Measurements from ENCODE around the gene PAK6.

Gene PAK6

DNA sequence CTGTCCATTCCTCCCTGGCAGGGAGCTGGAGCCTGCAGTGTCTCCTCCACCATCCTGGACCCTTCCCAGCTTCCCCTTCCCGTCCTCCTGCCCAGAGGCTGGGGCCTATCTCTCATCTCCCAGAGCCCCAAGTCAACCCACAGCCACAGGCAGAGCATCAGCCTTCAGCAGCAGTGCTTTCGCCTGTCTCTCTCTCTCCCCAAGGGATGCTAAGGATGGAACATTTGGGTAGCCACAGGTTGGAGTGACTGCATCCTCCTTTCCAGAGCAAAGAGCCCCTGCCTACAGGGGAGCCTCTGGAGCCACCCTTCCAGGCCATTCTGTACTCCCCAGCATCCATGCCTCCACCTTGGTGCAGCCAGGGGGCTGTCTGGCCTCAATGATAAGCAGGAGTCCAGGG lies 64.7 kb downstream of the PAK6 start:
- H3K27ac ChIP-seq (ENCODE audit: low read depth, low read length, poor library complexity, severe bottlenecking): no peak overlapping the region
- H3K27me3 ChIP-seq (ENCODE audit: insufficient read depth, low read length): peaks cover 9% of the 10 kb centered on the region; the same call in 1 of the 2 replicates
- H3K9me3 ChIP-seq (ENCODE audit: low read length): peaks cover 6% of the 10 kb centered on the region
- H3K79me2 ChIP-seq (ENCODE audit: insufficient read depth, low read length): no peaks in the 10 kb centered on the region
- no peak overlapping the region for H2AFZ ChIP-seq (ENCODE audit: low read length)
- TF ChIP-seq, protein P1, sequence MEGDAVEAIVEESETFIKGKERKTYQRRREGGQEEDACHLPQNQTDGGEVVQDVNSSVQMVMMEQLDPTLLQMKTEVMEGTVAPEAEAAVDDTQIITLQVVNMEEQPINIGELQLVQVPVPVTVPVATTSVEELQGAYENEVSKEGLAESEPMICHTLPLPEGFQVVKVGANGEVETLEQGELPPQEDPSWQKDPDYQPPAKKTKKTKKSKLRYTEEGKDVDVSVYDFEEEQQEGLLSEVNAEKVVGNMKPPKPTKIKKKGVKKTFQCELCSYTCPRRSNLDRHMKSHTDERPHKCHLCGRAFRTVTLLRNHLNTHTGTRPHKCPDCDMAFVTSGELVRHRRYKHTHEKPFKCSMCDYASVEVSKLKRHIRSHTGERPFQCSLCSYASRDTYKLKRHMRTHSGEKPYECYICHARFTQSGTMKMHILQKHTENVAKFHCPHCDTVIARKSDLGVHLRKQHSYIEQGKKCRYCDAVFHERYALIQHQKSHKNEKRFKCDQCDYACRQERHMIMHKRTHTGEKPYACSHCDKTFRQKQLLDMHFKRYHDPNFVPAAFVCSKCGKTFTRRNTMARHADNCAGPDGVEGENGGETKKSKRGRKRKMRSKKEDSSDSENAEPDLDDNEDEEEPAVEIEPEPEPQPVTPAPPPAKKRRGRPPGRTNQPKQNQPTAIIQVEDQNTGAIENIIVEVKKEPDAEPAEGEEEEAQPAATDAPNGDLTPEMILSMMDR (IDR thresholded peaks at IDR 0.05; ENCODE audit: low read length): no peak
- TF ChIP-seq EZH2 (IDR thresholded peaks at IDR 0.05; ENCODE audit: borderline replicate concordance, low read length): no peak
- no peak overlapping the region for H3K4me2 ChIP-seq (ENCODE audit: low read length)
- no peak overlapping the region for H3K9ac ChIP-seq (ENCODE audit: low read length)
- H3K4me3 ChIP-seq (ENCODE audit: low read depth, low read length, poor library complexity, severe bottlenecking): no peak overlapping the region
- H3K4me1 ChIP-seq (ENCODE audit: insufficient read depth, low read length, severe bottlenecking): peaks cover 15% of the 10 kb centered on the region
- H3K36me3 ChIP-seq (ENCODE audit: insufficient read depth, low read length): no peaks in the 10 kb centered on the region; the same call in 1 of the 2 replicates
- H3K9me2 ChIP-seq (ENCODE audit: low read depth, low read length): no peaks in the 10 kb centered on the region
- H3F3A ChIP-seq (ENCODE audit: insufficient read depth, low read length): no peaks in the 10 kb centered on the region
- H4K20me1 ChIP-seq (ENCODE audit: insufficient read depth, low read length): no peaks in the 10 kb centered on the region

DNA sequence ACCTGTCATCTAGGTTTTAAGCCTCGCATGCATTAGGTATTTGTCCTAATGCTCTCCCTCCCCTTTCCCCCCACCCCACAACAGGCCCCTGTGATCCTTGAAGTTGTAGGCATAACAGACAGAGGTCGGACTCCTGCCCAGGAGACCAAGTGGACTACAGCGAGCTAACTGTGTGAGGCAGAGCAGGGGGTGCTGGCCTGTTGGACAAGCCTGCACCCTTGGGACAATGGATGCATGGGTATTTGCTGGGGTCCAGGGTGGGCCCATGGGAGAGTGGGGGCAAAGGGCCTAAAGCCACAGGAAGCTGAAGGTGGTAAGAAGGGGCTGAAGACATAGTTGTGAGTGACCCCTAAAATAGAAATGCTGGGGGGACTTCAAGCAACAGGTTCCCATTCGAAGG lies 66.4 kb downstream of the PAK6 start:
- Histone ChIP-seq H2AFZ (ENCODE audit: low read length) (no peak overlapping the region), H3K27ac (ENCODE audit: low read depth, low read length, poor library complexity, severe bottlenecking) (no peak overlapping the region), H3K9me3 (ENCODE audit: low read length) (peaks cover 5% of the 10 kb centered on the region), H3K4me2 (ENCODE audit: low read length) (no peak overlapping the region), H3K79me2 (ENCODE audit: insufficient read depth, low read length) (no peaks in the 10 kb centered on the region), H3K9ac (ENCODE audit: low read length) (no peak overlapping the region), H4K20me1 (ENCODE audit: insufficient read depth, low read length) (no peaks in the 10 kb centered on the region), H3F3A (ENCODE audit: insufficient read depth, low read length) (no peaks in the 10 kb centered on the region), H3K4me1 (ENCODE audit: insufficient read depth, low read length, severe bottlenecking) (peaks cover 24% of the 10 kb centered on the region), H3K27me3 (ENCODE audit: insufficient read depth, low read length) (peaks cover 8% of the 10 kb centered on the region; the same call in 1 of the 2 replicates), H3K4me3 (ENCODE audit: low read depth, low read length, poor library complexity, severe bottlenecking) (no peak overlapping the region), H3K36me3 (ENCODE audit: insufficient read depth, low read length) (no peaks in the 10 kb centered on the region; the same call in 1 of the 2 replicates), H3K9me2 (ENCODE audit: low read depth, low read length) (no peaks in the 10 kb centered on the region)
- TF ChIP-seq EZH2 (IDR thresholded peaks at IDR 0.05; ENCODE audit: borderline replicate concordance, low read length): no peak
- TF ChIP-seq, protein P1 (IDR thresholded peaks at IDR 0.05; ENCODE audit: low read length): no peak

DNA sequence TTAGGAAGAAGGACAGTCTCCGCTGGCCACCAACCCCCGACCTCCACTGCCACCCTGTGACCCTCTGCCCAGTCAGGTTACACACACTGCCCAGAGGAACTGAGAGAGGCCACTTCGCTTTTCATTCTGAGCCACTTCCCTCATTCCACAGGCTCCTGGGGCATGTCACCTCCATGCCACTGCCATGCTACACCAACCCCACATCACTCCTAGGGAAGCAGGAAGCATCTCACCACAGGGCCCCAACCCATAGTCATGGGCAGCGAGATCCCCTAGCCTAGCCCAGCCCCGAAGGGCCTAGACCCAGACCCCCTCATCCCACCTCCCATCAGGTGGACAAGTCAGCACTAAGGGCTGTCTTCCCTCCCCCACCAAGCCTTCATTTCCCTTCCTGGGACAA lies 67.5 kb downstream of the PAK6 start:
- peaks cover 24% of the 10 kb centered on the region for H3K4me1 ChIP-seq (ENCODE audit: insufficient read depth, low read length, severe bottlenecking)
- H3K9me2 ChIP-seq (ENCODE audit: low read depth, low read length): no peaks in the 10 kb centered on the region
- no peaks in the 10 kb centered on the region for H3K79me2 ChIP-seq (ENCODE audit: insufficient read depth, low read length)
- no peaks in the 10 kb centered on the region for H3F3A ChIP-seq (ENCODE audit: insufficient read depth, low read length)
- no peak overlapping the region for H3K4me3 ChIP-seq (ENCODE audit: low read depth, low read length, poor library complexity, severe bottlenecking)
- no peaks in the 10 kb centered on the region for H3K9me3 ChIP-seq (ENCODE audit: low read length)
- H3K27ac ChIP-seq (ENCODE audit: low read depth, low read length, poor library complexity, severe bottlenecking): no peak overlapping the region
- H3K9ac ChIP-seq (ENCODE audit: low read length): no peak overlapping the region
- H3K4me2 ChIP-seq (ENCODE audit: low read length): no peak overlapping the region
- no peaks in the 10 kb centered on the region for H3K27me3 ChIP-seq (ENCODE audit: insufficient read depth, low read length)
- H4K20me1 ChIP-seq (ENCODE audit: insufficient read depth, low read length): no peaks in the 10 kb centered on the region
- H3K36me3 ChIP-seq (ENCODE audit: insufficient read depth, low read length): no peaks in the 10 kb centered on the region
- no peak overlapping the region for H2AFZ ChIP-seq (ENCODE audit: low read length)
- TF ChIP-seq EZH2 (IDR thresholded peaks at IDR 0.05; ENCODE audit: borderline replicate concordance, low read length): no peak
- TF ChIP-seq, protein P1 (IDR thresholded peaks at IDR 0.05; ENCODE audit: low read length): no peak

Measured in OCI-LY1 (cell line).